PC-3 (cell line): ENCODE results near the gene NBPF9.
"Not testable (repeated sequence)": the region's sequence is repeated elsewhere in the genome, so short reads cannot be mapped to it uniquely, and the experiment has no call there.

Experiments
- EZH2 ChIP-seq: fragments of 300-600 bp; sonication (generic); IDR thresholded peaks from one replicate; pipeline ENCODE4 v1.6.1; 2017; ENCODE audit warnings: antibody characterized with exemption, mild to moderate bottlenecking, low read length; ENCODE audit not compliant: unreplicated experiment
- TF ChIP-seq, protein P1 (sequence below): fragments of 300-600 bp; sonication (generic); conservative IDR thresholded peaks from 2 replicates; pipeline ENCODE4 v1.5.1; 2017; ENCODE audit warnings: antibody characterized with exemption, low read depth, mild to moderate bottlenecking, low read length

DNA sequence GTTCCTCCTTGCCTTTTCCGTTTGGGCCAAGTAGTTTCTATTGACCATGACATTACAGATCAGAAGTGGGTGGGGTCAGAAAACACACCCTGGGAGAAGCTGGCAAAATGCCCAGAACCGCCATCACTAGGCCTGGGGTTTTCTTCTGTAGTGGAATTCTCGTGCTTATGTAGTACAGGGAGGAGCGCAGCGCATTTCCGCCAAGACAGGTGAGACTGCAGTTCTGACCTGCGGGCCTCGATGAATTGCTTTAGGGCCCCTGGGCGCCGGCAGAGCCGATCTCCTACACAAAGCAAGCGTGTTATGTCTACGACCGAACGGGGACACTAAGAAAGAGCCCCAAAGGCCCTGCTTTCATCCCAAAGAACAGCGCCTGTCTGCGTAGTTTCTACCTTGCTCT, 25.9 kb upstream of the NBPF9 start:
- TF ChIP-seq, protein P1, sequence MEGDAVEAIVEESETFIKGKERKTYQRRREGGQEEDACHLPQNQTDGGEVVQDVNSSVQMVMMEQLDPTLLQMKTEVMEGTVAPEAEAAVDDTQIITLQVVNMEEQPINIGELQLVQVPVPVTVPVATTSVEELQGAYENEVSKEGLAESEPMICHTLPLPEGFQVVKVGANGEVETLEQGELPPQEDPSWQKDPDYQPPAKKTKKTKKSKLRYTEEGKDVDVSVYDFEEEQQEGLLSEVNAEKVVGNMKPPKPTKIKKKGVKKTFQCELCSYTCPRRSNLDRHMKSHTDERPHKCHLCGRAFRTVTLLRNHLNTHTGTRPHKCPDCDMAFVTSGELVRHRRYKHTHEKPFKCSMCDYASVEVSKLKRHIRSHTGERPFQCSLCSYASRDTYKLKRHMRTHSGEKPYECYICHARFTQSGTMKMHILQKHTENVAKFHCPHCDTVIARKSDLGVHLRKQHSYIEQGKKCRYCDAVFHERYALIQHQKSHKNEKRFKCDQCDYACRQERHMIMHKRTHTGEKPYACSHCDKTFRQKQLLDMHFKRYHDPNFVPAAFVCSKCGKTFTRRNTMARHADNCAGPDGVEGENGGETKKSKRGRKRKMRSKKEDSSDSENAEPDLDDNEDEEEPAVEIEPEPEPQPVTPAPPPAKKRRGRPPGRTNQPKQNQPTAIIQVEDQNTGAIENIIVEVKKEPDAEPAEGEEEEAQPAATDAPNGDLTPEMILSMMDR: not testable (repeated sequence)
- TF ChIP-seq EZH2: not testable (repeated sequence)
